HG02970 (cell line): ENCODE data around the gene SLC22A5.
"Not testable (repeated sequence)": the region's sequence is repeated elsewhere in the genome, so short reads cannot be mapped to it uniquely, and the experiment has no call there.

Source experiments
- ATAC-seq: cut with Tn5 transposase; IDR thresholded peaks from one replicate; pipeline ENCODE4 v1.9.1; 2021; ENCODE audit warnings: mild to moderate bottlenecking, moderate library complexity, moderate number of reproducible peaks; ENCODE audit not compliant: unreplicated experiment, low FRiP score

SLC22A5 gene

GRCh38 chr5:132386644-132387286 is 17.3 kb downstream of the SLC22A5 start:
- no peak for ATAC-seq

- no peak for ATAC-seq
Measured at GRCh38 chr5:132387640-132388117, 18.2 kb downstream of the SLC22A5 start.

GRCh38 chr5:132388244-132389050 is 18.9 kb downstream of the SLC22A5 start:
- no peak for ATAC-seq

- no peak for ATAC-seq
Measured at GRCh38 chr5:132389051-132389331, 19.5 kb downstream of the SLC22A5 start.

GRCh38 chr5:132389585-132390286 is 20.2 kb downstream of the SLC22A5 start:
- no peak for ATAC-seq

GRCh38 chr5:132391247-132391646 is 21.7 kb downstream of the SLC22A5 start:
- no peak for ATAC-seq

GRCh38 chr5:132391870-132392269 is 22.4 kb downstream of the SLC22A5 start:
- no peak for ATAC-seq

GRCh38 chr5:132392411-132392810 is 22.9 kb downstream of the SLC22A5 start:
- ATAC-seq, result no peak

- no peak for ATAC-seq
Measured at GRCh38 chr5:132392978-132393825, 23.7 kb downstream of the SLC22A5 start.

- no peak for ATAC-seq
Measured at GRCh38 chr5:132394667-132395259, 25.3 kb downstream of the SLC22A5 start.

GRCh38 chr5:132396589-132397031 is 27.1 kb downstream of the SLC22A5 start:
- no peak for ATAC-seq

- no peak for ATAC-seq
Measured at GRCh38 chr5:132397224-132397623, 27.7 kb downstream of the SLC22A5 start.

- not testable (repeated sequence) for ATAC-seq
Measured at GRCh38 chr5:132397936-132398675, 28.6 kb downstream of the SLC22A5 start.

- ATAC-seq, result not testable (repeated sequence)
Measured at GRCh38 chr5:132404041-132404440, 34.5 kb downstream of the SLC22A5 start.

- ATAC-seq, result no peak
Measured at GRCh38 chr5:132405646-132406045, 36.1 kb downstream of the SLC22A5 start.

- no peak for ATAC-seq
Measured at GRCh38 chr5:132406144-132406783, 36.8 kb downstream of the SLC22A5 start.

- ATAC-seq, result no peak
Measured at GRCh38 chr5:132407970-132408369, 38.5 kb downstream of the SLC22A5 start.

- ATAC-seq, result no peak
Measured at GRCh38 chr5:132408456-132408855, 38.9 kb downstream of the SLC22A5 start.

GRCh38 chr5:132408965-132409364 is 39.5 kb downstream of the SLC22A5 start:
- no peak for ATAC-seq
